ENCODE measurements around the gene USP25.

- TF ChIP-seq EZH2 (IDR thresholded peaks at IDR 0.05; ENCODE audit: low read depth) = no peak
- TF ChIP-seq CTCF (conservative IDR thresholded peaks at IDR 0.05) = no peak
These were observed 12.4 kb downstream of the USP25 start for GRCh38 chr21:15742052-15742670.

Measured in PC-9 (cell line).